ENCODE results near the gene LMOD2. TPM values are rescaled to one million over a fixed set of nuclear protein-coding genes. Genes with fewer than 3 reads are reported as not detected.
A peak's percentile ranks its signal among the peaks of the same experiment; 100 is the strongest.

LMOD2 gene
- total RNA-seq, 1 donor from 2014 or later, result not detected

DNA sequence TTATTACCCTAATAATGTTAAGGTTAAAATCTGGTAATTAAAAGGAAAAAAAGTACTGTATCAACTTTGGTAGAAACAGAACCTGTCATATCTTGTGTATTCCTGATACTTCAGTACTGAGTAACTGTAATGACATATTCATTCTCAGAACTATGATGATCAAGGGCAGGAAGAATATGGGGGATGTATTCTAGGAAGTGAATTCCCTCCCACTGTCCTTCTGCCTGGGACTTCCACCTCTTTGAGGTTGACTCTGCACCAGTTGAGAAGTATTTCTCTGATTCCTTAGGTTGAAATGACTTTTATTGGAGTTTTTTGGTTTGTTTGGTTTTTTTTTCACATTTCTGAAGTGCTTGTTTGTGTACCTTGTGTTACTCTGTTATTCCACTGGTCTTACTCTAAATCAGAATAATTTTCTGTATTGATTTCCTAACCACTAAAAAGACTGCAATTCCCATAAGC lies 56.2 kb downstream of the LMOD2 start:
- Mint-ChIP-seq H3K9me3 (ENCODE audit: unreplicated experiment) (no peaks in the 10 kb centered on the region), H3K27me3 (ENCODE audit: low read depth, unreplicated experiment) (no peaks in the 10 kb centered on the region), H3K4me3 (ENCODE audit: unreplicated experiment) (no peak overlapping the region), H3K4me1 (ENCODE audit: low read depth, unreplicated experiment) (peaks cover 46% of the 10 kb centered on the region), H3K27ac (ENCODE audit: unreplicated experiment) (no peak overlapping the region), H3K36me3 (ENCODE audit: low read depth, unreplicated experiment) (peaks cover 2% of the 10 kb centered on the region)
- Histone ChIP-seq H3K36me3 (ENCODE audit: insufficient read depth, low read length) (no peaks in the 10 kb centered on the region), H4K20me1 (ENCODE audit: insufficient read depth, low read length) (peaks cover 69% of the 10 kb centered on the region), H3K79me2 (ENCODE audit: insufficient read depth, low read length) (peaks cover 24% of the 10 kb centered on the region), H2AFZ (ENCODE audit: low read depth, low read length) (no peak overlapping the region), H3K9ac (ENCODE audit: low read length) (no peak overlapping the region), H3K4me1 (ENCODE audit: insufficient read depth, low read length) (peaks cover 22% of the 10 kb centered on the region), H3K4me3 (ENCODE audit: insufficient read depth, low read depth, low read length) (no peak overlapping the region), H3K27ac (ENCODE audit: low read depth, low read length) (no peak overlapping the region), H3K4me2 (ENCODE audit: low read length) (no peak overlapping the region), H3K27me3 (ENCODE audit: insufficient read depth, low read length) (no peaks in the 10 kb centered on the region), H3K9me3 (ENCODE audit: insufficient read depth, low read depth, low read length) (no peaks in the 10 kb centered on the region)
- TF ChIP-seq, protein P1, sequence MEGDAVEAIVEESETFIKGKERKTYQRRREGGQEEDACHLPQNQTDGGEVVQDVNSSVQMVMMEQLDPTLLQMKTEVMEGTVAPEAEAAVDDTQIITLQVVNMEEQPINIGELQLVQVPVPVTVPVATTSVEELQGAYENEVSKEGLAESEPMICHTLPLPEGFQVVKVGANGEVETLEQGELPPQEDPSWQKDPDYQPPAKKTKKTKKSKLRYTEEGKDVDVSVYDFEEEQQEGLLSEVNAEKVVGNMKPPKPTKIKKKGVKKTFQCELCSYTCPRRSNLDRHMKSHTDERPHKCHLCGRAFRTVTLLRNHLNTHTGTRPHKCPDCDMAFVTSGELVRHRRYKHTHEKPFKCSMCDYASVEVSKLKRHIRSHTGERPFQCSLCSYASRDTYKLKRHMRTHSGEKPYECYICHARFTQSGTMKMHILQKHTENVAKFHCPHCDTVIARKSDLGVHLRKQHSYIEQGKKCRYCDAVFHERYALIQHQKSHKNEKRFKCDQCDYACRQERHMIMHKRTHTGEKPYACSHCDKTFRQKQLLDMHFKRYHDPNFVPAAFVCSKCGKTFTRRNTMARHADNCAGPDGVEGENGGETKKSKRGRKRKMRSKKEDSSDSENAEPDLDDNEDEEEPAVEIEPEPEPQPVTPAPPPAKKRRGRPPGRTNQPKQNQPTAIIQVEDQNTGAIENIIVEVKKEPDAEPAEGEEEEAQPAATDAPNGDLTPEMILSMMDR (IDR thresholded peaks at IDR 0.05; ENCODE audit: insufficient read depth, low read depth, low read length), result no peak
- TF ChIP-seq EZH2 (IDR thresholded peaks at IDR 0.05; ENCODE audit: insufficient read depth, low read length), result no peak
- no peak for FAIRE-seq
- DNase-seq (ENCODE audit: low read depth), result no peak

DNA sequence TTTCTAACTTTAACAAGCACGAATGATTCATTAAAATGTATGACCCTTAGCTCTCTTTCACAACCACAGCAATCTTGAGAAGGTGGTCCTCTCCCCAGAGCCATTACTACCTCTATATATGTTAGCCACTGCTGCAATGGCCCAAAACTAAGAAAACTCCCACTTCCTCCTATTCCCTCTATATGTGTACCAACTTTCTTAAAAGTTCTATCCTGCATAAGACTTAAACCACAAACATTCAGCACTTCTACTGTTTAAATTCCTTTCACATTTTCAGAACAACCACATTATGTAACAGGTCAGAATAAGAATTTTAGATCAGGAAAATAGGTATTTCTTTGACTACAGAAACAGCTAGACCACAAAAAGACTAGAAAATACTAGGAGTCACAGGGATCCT lies 57.0 kb downstream of the LMOD2 start:
- H3K9me3 Mint-ChIP-seq (ENCODE audit: unreplicated experiment), result no peaks in the 10 kb centered on the region
- FAIRE-seq, result no peak
- H3K27me3 Mint-ChIP-seq (ENCODE audit: low read depth, unreplicated experiment), result no peaks in the 10 kb centered on the region
- Histone ChIP-seq H2AFZ (ENCODE audit: low read depth, low read length) (no peak overlapping the region), H3K9ac (ENCODE audit: low read length) (no peak overlapping the region), H3K36me3 (ENCODE audit: insufficient read depth, low read length) (no peaks in the 10 kb centered on the region), H3K9me3 (ENCODE audit: insufficient read depth, low read depth, low read length) (no peaks in the 10 kb centered on the region), H3K27ac (ENCODE audit: low read depth, low read length) (no peak overlapping the region), H4K20me1 (ENCODE audit: insufficient read depth, low read length) (peaks cover 76% of the 10 kb centered on the region), H3K27me3 (ENCODE audit: insufficient read depth, low read length) (no peaks in the 10 kb centered on the region), H3K4me1 (ENCODE audit: insufficient read depth, low read length) (peaks cover 22% of the 10 kb centered on the region), H3K4me2 (ENCODE audit: low read length) (peak overlapping the region; percentile 46), H3K4me3 (ENCODE audit: insufficient read depth, low read depth, low read length) (no peak overlapping the region), H3K79me2 (ENCODE audit: insufficient read depth, low read length) (peaks cover 25% of the 10 kb centered on the region)
- peak; percentile 85 for DNase-seq (ENCODE audit: low read depth)
- peaks cover 2% of the 10 kb centered on the region for H3K36me3 Mint-ChIP-seq (ENCODE audit: low read depth, unreplicated experiment)
- no peak overlapping the region for H3K4me3 Mint-ChIP-seq (ENCODE audit: unreplicated experiment)
- TF ChIP-seq, protein P1 (IDR thresholded peaks at IDR 0.05; ENCODE audit: insufficient read depth, low read depth, low read length), result no peak
- no peak for TF ChIP-seq EZH2 (IDR thresholded peaks at IDR 0.05; ENCODE audit: insufficient read depth, low read length)
- H3K27ac Mint-ChIP-seq (ENCODE audit: unreplicated experiment), result peak overlapping the region; percentile 54
- peaks cover 48% of the 10 kb centered on the region for H3K4me1 Mint-ChIP-seq (ENCODE audit: low read depth, unreplicated experiment)

Other genes with a start within 250 kb of the LMOD2 start
- gene IQUB, start 121.3 kb upstream of the LMOD2 start, total RNA-seq, result 0.50 and 0.59 TPM in 2 replicates
- 48.9 and 50.4 TPM in 2 replicates for gene NDUFA5, start 98.0 kb upstream of the LMOD2 start, total RNA-seq
- not detected in 2 replicates for gene ASB15, start 54.0 kb upstream of the LMOD2 start, total RNA-seq
- 34.3 and 36.0 TPM in 2 replicates for gene WASL, start 93.1 kb downstream of the LMOD2 start, total RNA-seq
- gene HYAL4, start 189.3 kb downstream of the LMOD2 start, total RNA-seq, result not detected in 2 replicates